NCI-H2171 treated with DMSO at 0.1 percent for 48 hours (cell line): ENCODE data around the gene SLC35B2.

ENCODE experiments used
- DNase-seq: peaks from one replicate; lab custom pipeline; 2025; lab: John Stamatoyannopoulos, UW

Gene SLC35B2

GRCh38 chr6:44286285-44286565 is 28.9 kb upstream of the SLC35B2 start:
- no peak for DNase-seq

GRCh38 chr6:44285552-44286284 is 28.4 kb upstream of the SLC35B2 start:
- no peak for DNase-seq

GRCh38 chr6:44284867-44285266 is 27.5 kb upstream of the SLC35B2 start:
- no peak for DNase-seq

GRCh38 chr6:44284121-44284520 is 26.8 kb upstream of the SLC35B2 start:
- DNase-seq, result no peak

- DNase-seq, result no peak
Observed at GRCh38 chr6:44278774-44279697, 21.7 kb upstream of the SLC35B2 start.

GRCh38 chr6:44278315-44278714 is 21.0 kb upstream of the SLC35B2 start:
- no peak for DNase-seq

GRCh38 chr6:44277763-44278162 is 20.4 kb upstream of the SLC35B2 start:
- DNase-seq, result no peak

- no peak for DNase-seq
Observed at GRCh38 chr6:44276667-44277640, 19.6 kb upstream of the SLC35B2 start.

GRCh38 chr6:44275749-44276648 is 18.7 kb upstream of the SLC35B2 start:
- no peak for DNase-seq

- no peak for DNase-seq
Observed at GRCh38 chr6:44275271-44275748, 18.0 kb upstream of the SLC35B2 start.

GRCh38 chr6:44273617-44274016 is 16.3 kb upstream of the SLC35B2 start:
- no peak for DNase-seq

- DNase-seq, result no peak
Observed at GRCh38 chr6:44272999-44273566, 15.8 kb upstream of the SLC35B2 start.

- no peak for DNase-seq
Observed at GRCh38 chr6:44272529-44272928, 15.2 kb upstream of the SLC35B2 start.

GRCh38 chr6:44271914-44272313 is 14.6 kb upstream of the SLC35B2 start:
- no peak for DNase-seq

- no peak for DNase-seq
Observed at GRCh38 chr6:44271406-44271723, 14.0 kb upstream of the SLC35B2 start.

GRCh38 chr6:44270526-44271405 is 13.4 kb upstream of the SLC35B2 start:
- peak; percentile 30 for DNase-seq

- DNase-seq, result peak; percentile 56
Observed at GRCh38 chr6:44269921-44270525, 12.7 kb upstream of the SLC35B2 start, which contains the start of gene TMEM151B. TMEM151B (plus strand) TSS chr6:44270450; CDS start chr6:44270743, 293 bp downstream.

- no peak for DNase-seq
Observed at GRCh38 chr6:44269178-44269920, 12.0 kb upstream of the SLC35B2 start.
